ENCODE results near the gene CDKL1. TPM values are rescaled to one million over a fixed set of nuclear protein-coding genes. Genes with fewer than 3 reads are reported as not detected.

CDKL1 gene
- polyA plus RNA-seq, 4 donors = 6.7 to 15.4 (median 7.6) TPM

GRCh38 chr14:50290306-50290705, 106.4 kb downstream of the CDKL1 start:
- DNase-seq (ENCODE audit: low read depth in 4 of 4, low spot score in 2 of 4) = no peak

GRCh38 chr14:50288146-50288545, 108.5 kb downstream of the CDKL1 start:
- DNase-seq (ENCODE audit: low read depth in 4 of 4, low spot score in 2 of 4) = no peak

GRCh38 chr14:50285861-50286260, 110.8 kb downstream of the CDKL1 start:
- no peak for DNase-seq (ENCODE audit: low read depth in 4 of 4, low spot score in 2 of 4)

Other genes starting within 250 kb of the CDKL1 start
- gene SOS2, start 165.3 kb downstream of the CDKL1 start, polyA plus RNA-seq (ENCODE audit: insufficient read length in 4 of 4) = 10 to 100 TPM; 34.7 to 41.5 (median 38.3) TPM
- gene L2HGDH, start 84.7 kb downstream of the CDKL1 start, polyA plus RNA-seq (ENCODE audit: insufficient read length in 4 of 4) = 10 to 100 TPM in 1 of 4 donors, 1 to 10 TPM in 3; 8.8 to 12.9 (median 9.2) TPM
- gene DMAC2L, start 84.6 kb downstream of the CDKL1 start, polyA plus RNA-seq (ENCODE audit: insufficient read length in 4 of 4) = 10 to 100 TPM; 18.0 to 34.9 (median 25.8) TPM
- 10 to 100 TPM; 45.2 to 62.3 (median 52.2) TPM for gene MAP4K5, start 135.7 kb upstream of the CDKL1 start, polyA plus RNA-seq (ENCODE audit: insufficient read length in 4 of 4)
- gene ATL1, start 163.3 kb upstream of the CDKL1 start, polyA plus RNA-seq (ENCODE audit: insufficient read length in 4 of 4) = 10 to 100 TPM in 1 of 4 donors, 1 to 10 TPM in 3; 6.8 to 10.1 (median 8.5) TPM

Data from left renal cortex interstitium (tissue), 4 donors.